Sigmoid colon (tissue), 4 donors: ENCODE measurements around the gene ETV5.

Experiments used
- EP300 ChIP-seq, 4 donors: sonication (generic); formaldehyde crosslinking; IDR thresholded peaks; one replicate each; pipeline ENCODE4 v1.6.1; 2017; ENCODE audit warnings: antibody characterized with exemption in 4 of 4
- POLR2A ChIP-seq, 2 donors: fragments of 450-650 bp; IDR thresholded peaks; one replicate each; pipeline ENCODE4 v1.6.1; 2016; ENCODE audit warnings: antibody characterized with exemption in 2 of 2, mild to moderate bottlenecking in 2 of 2, moderate library complexity in 2 of 2
- POLR2AphosphoS5 ChIP-seq, 4 donors: sonication (generic); formaldehyde crosslinking; IDR thresholded peaks; one replicate each; pipeline ENCODE4 v1.6.1; 2017; ENCODE audit warnings: antibody characterized with exemption in 4 of 4
- TF ChIP-seq, protein P1 (sequence below), 4 experiments: fragments of 450-650 bp in 3 of 4; fragments of 200-600 bp in 1 of 4; IDR thresholded peaks; one replicate each; pipeline ENCODE4 v1.5.1; 2016 to 2019; ENCODE audit warnings: antibody characterized with exemption in 4 of 4, mild to moderate bottlenecking in 3 of 4, moderate library complexity in 2 of 4

DNA sequence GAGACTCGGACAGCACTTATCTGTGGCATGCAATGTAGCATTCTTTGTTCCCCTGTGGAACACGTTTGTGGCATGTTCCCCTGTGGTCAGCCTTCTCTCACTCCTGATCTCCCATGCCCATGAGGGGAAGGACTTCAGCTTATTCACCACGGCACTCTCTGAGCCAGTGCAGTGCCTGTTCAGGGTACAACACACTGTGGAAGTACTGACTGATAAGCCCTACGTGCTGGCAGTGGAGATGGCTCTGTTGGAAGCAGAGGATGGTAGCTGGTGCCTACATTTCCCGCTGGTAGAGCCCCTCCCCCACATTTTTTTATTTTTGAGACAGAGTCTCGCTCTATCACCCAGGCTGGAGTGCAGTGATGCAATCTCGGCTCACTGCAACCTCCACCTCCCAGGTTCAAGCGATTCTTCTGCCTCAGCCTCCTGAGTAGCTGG is 43.5 kb upstream of the ETV5 start:
- TF ChIP-seq, protein P1, sequence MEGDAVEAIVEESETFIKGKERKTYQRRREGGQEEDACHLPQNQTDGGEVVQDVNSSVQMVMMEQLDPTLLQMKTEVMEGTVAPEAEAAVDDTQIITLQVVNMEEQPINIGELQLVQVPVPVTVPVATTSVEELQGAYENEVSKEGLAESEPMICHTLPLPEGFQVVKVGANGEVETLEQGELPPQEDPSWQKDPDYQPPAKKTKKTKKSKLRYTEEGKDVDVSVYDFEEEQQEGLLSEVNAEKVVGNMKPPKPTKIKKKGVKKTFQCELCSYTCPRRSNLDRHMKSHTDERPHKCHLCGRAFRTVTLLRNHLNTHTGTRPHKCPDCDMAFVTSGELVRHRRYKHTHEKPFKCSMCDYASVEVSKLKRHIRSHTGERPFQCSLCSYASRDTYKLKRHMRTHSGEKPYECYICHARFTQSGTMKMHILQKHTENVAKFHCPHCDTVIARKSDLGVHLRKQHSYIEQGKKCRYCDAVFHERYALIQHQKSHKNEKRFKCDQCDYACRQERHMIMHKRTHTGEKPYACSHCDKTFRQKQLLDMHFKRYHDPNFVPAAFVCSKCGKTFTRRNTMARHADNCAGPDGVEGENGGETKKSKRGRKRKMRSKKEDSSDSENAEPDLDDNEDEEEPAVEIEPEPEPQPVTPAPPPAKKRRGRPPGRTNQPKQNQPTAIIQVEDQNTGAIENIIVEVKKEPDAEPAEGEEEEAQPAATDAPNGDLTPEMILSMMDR (IDR thresholded peaks at IDR 0.05) = no peak
- TF ChIP-seq POLR2A (IDR thresholded peaks at IDR 0.05) (no peak), POLR2AphosphoS5 (IDR thresholded peaks at IDR 0.05) (no peak), EP300 (IDR thresholded peaks at IDR 0.05) (no peak)
